ENCODE results near the gene ELOVL6. TPM values are rescaled to one million over a fixed set of nuclear protein-coding genes. Genes with fewer than 3 reads are reported as not detected.

The ELOVL6 gene
- total RNA-seq, 1 experiment from 2014 or later, result 25.3 TPM

GRCh38 chr4:110002326-110002725 is 196.1 kb downstream of the ELOVL6 start:
- intact Hi-C loops (cut with micrococcal nuclease; ENCODE audit: unreplicated experiment), result loop anchor here (10.0 kb wide), 2 partner anchors 192 to 342 kb away; partner anchors contain the start of gene ELOVL6
- no peaks in the 10 kb centered on the region for H3K27me3 ChIP-seq (ENCODE audit: insufficient read depth, low read depth)
- H3K79me2 ChIP-seq (ENCODE audit: low read depth), result no peaks in the 10 kb centered on the region
- ChIA-PET CTCF (no interaction called here), POLR2A (ENCODE audit: unreplicated experiment) (no interaction called here)
- no peaks in the 10 kb centered on the region for H3K9me2 ChIP-seq (ENCODE audit: insufficient read depth)
- H3K9me3 ChIP-seq (ENCODE audit: insufficient read depth, low read depth), result no peaks in the 10 kb centered on the region
- H2AFZ ChIP-seq, result no peak overlapping the region
- no peaks in the 10 kb centered on the region for H3K4me1 ChIP-seq (replicated peaks; ENCODE audit: insufficient read depth)
- no peak overlapping the region for H3K4me2 ChIP-seq
- no peaks in the 10 kb centered on the region for H4K20me1 ChIP-seq (ENCODE audit: insufficient read depth)
- no TSS peak for BruUV-seq (replicated peaks)
- TF ChIP-seq EZH2 (IDR thresholded peaks at IDR 0.05; ENCODE audit: low read depth) (no peak), CTCF (conservative IDR thresholded peaks at IDR 0.05) (no peak)
- no peaks in the 10 kb centered on the region for H3K36me3 ChIP-seq (ENCODE audit: low read depth)
- DNase-seq, result no peak
- H3F3A ChIP-seq (ENCODE audit: insufficient read depth, low read depth), result no peaks in the 10 kb centered on the region
- no peak overlapping the region for H3K27ac ChIP-seq
- H3K4me3 ChIP-seq, result no peak overlapping the region

- Histone ChIP-seq H3K9me3 (ENCODE audit: insufficient read depth, low read depth) (no peaks in the 10 kb centered on the region), H3K27me3 (ENCODE audit: insufficient read depth, low read depth) (no peaks in the 10 kb centered on the region), H3F3A (ENCODE audit: insufficient read depth, low read depth) (no peaks in the 10 kb centered on the region), H3K9me2 (ENCODE audit: insufficient read depth) (no peaks in the 10 kb centered on the region), H2AFZ (no peak overlapping the region), H3K4me3 (no peak overlapping the region), H3K4me2 (no peak overlapping the region), H3K4me1 (replicated peaks; ENCODE audit: insufficient read depth) (no peaks in the 10 kb centered on the region), H3K36me3 (ENCODE audit: low read depth) (no peaks in the 10 kb centered on the region), H4K20me1 (ENCODE audit: insufficient read depth) (no peaks in the 10 kb centered on the region), H3K79me2 (ENCODE audit: low read depth) (no peaks in the 10 kb centered on the region), H3K27ac (no peak overlapping the region)
- DNase-seq, result no peak
- CTCF ChIA-PET, result interaction anchor here (0.6 to 0.7 kb wide), 2 partner anchors 517 to 519 kb away, joined by 3 read pairs; no protein-coding TSS in a partner anchor
- intact Hi-C loops (cut with micrococcal nuclease; ENCODE audit: unreplicated experiment), result loop anchor here (2.0 kb wide), 1 partner anchor 587 kb away; no protein-coding TSS in a partner anchor
- POLR2A ChIA-PET (ENCODE audit: unreplicated experiment), result no interaction called here
- TF ChIP-seq CTCF (conservative IDR thresholded peaks at IDR 0.05) (no peak), EZH2 (IDR thresholded peaks at IDR 0.05; ENCODE audit: low read depth) (no peak)
- no TSS peak for BruUV-seq (replicated peaks)
These were observed 198.9 kb downstream of the ELOVL6 start for GRCh38 chr4:109999585-109999912.

- H3K27ac ChIP-seq, result no peak overlapping the region
- no peaks in the 10 kb centered on the region for H3K4me1 ChIP-seq (replicated peaks; ENCODE audit: insufficient read depth)
- no peaks in the 10 kb centered on the region for H3K9me3 ChIP-seq (ENCODE audit: insufficient read depth, low read depth)
- H4K20me1 ChIP-seq (ENCODE audit: insufficient read depth), result no peaks in the 10 kb centered on the region
- TF ChIP-seq EZH2 (IDR thresholded peaks at IDR 0.05; ENCODE audit: low read depth) (no peak), CTCF (conservative IDR thresholded peaks at IDR 0.05) (peak; percentile 69)
- H3K36me3 ChIP-seq (ENCODE audit: low read depth), result no peaks in the 10 kb centered on the region
- intact Hi-C loops (cut with micrococcal nuclease; ENCODE audit: unreplicated experiment), result loop anchor here (2.0 kb wide), 1 partner anchor 588 kb away; no protein-coding TSS in a partner anchor
- H3K27me3 ChIP-seq (ENCODE audit: insufficient read depth, low read depth), result no peaks in the 10 kb centered on the region
- CTCF ChIA-PET, result interaction anchor here (0.6 to 1.2 kb wide), 3 partner anchors 510 to 519 kb away, joined by 3 to 4 read pairs (median 3); no protein-coding TSS in a partner anchor
- no peaks in the 10 kb centered on the region for H3K9me2 ChIP-seq (ENCODE audit: insufficient read depth)
- H3K4me2 ChIP-seq, result no peak overlapping the region
- no TSS peak for BruUV-seq (replicated peaks)
- H3K79me2 ChIP-seq (ENCODE audit: low read depth), result no peaks in the 10 kb centered on the region
- H2AFZ ChIP-seq, result no peak overlapping the region
- DNase-seq, result peak in 1 of 2 experiments; percentile 39
- H3F3A ChIP-seq (ENCODE audit: insufficient read depth, low read depth), result no peaks in the 10 kb centered on the region
- H3K4me3 ChIP-seq, result no peak overlapping the region
- POLR2A ChIA-PET (ENCODE audit: unreplicated experiment), result no interaction called here
These were observed 199.4 kb downstream of the ELOVL6 start for GRCh38 chr4:109998867-109999584.
